PC-3 (cell line): ENCODE measurements around the gene RTP5. TPM values are rescaled to one million over a fixed set of nuclear protein-coding genes. Genes with fewer than 3 reads are reported as not detected.
A peak's percentile ranks its signal among the peaks of the same experiment; 100 is the strongest.

Experiments
- ATAC-seq: fragments of 200-7000 bp; cut with Tn5 transposase; 2 replicates; pipeline ENCODE4 v1.9.1; 2020; ENCODE audit warnings: mild to moderate bottlenecking, moderate library complexity
- BruUV-seq: library from RNA; stranded (reverse); fragments of 400-500 nt; replicated peaks from 2 replicates; lab custom pipeline; 2021; lab: Mats Ljungman, UMichigan
- CTCF ChIA-PET: fragments of 300-600 bp; sonication (Branson Sonifier 250); formaldehyde crosslinking; loops from one replicate; lab custom pipeline; 2022; ENCODE audit warnings: antibody characterized with exemption; lab: Charles Lee
- POLR2A ChIA-PET: fragments of 300-600 bp; sonication (Branson Sonifier 250); formaldehyde crosslinking; loops from one replicate; lab custom pipeline; 2022; ENCODE audit warnings: antibody characterized with exemption; ENCODE audit not compliant: unreplicated experiment; lab: Charles Lee
- DNase-seq: peaks from one replicate; pipeline ENCODE4 v3.0.0-alpha.2; 2015
- H2AFZ ChIP-seq: fragments of 300-600 bp; sonication (generic); 2 replicates; pipeline ENCODE4 v1.6.0; 2016; ENCODE audit warnings: antibody characterized with exemption, low read length
- H3F3A ChIP-seq: fragments of 300-600 bp; sonication (generic); one replicate; pipeline ENCODE4 v1.6.0; 2017; ENCODE audit warnings: antibody characterized with exemption, low read length, control low read depth, mild to moderate bottlenecking; ENCODE audit not compliant: unreplicated experiment
- H3K27ac ChIP-seq: fragments of 300-600 bp; sonication (generic); 2 replicates; pipeline ENCODE4 v1.5.1; 2016; ENCODE audit warnings: mild to moderate bottlenecking, low read length
- H3K27me3 ChIP-seq: fragments of 300-600 bp; sonication (generic); 2 replicates; pipeline ENCODE4 v1.6.1; 2016; ENCODE audit warnings: low read length, mixed read lengths
- H3K36me3 ChIP-seq: fragments of 300-600 bp; sonication (generic); 2 replicates; pipeline ENCODE4 v1.6.1; 2016; ENCODE audit warnings: low read depth, mixed run types, low read length, mixed read lengths
- H3K4me1 ChIP-seq: fragments of 300-600 bp; sonication (generic); 2 replicates; pipeline ENCODE4 v1.5.1; 2016; ENCODE audit warnings: low read length; ENCODE audit not compliant: insufficient read depth
- H3K4me2 ChIP-seq: fragments of 300-600 bp; sonication (generic); 2 replicates; pipeline ENCODE4 v1.6.0; 2016; ENCODE audit warnings: low read length
- H3K4me3 ChIP-seq: fragments of 300-600 bp; sonication (generic); 2 replicates; pipeline ENCODE4 v1.5.1; 2016; ENCODE audit warnings: mild to moderate bottlenecking, low read length, mixed read lengths
- H3K79me2 ChIP-seq: fragments of 300-600 bp; sonication (generic); 2 replicates; pipeline ENCODE4 v1.6.1; 2017; ENCODE audit warnings: low read length, mixed read lengths
- H3K9ac ChIP-seq: fragments of 300-600 bp; sonication (generic); 2 replicates; pipeline ENCODE4 v1.6.0; 2016; ENCODE audit warnings: mild to moderate bottlenecking, low read length
- H3K9me2 ChIP-seq: fragments of 300-600 bp; sonication (generic); replicated peaks from 2 replicates; pipeline ENCODE4 v1.6.1; 2016; ENCODE audit warnings: mixed run types, low read length, mixed read lengths
- H3K9me3 ChIP-seq: fragments of 300-600 bp; sonication (generic); 2 replicates; pipeline ENCODE4 v1.6.1; 2016; ENCODE audit warnings: low read length, mixed read lengths
- H4K20me1 ChIP-seq: fragments of 300-600 bp; sonication (generic); 2 replicates; pipeline ENCODE4 v1.6.1; 2016; ENCODE audit warnings: low read length, mixed read lengths
- CTCF ChIP-seq: fragments of 300-600 bp; sonication (generic); conservative IDR thresholded peaks from 2 replicates; pipeline ENCODE4 v1.5.1; 2017; ENCODE audit warnings: antibody characterized with exemption, low read depth, mild to moderate bottlenecking, low read length
- EZH2 ChIP-seq: fragments of 300-600 bp; sonication (generic); IDR thresholded peaks from one replicate; pipeline ENCODE4 v1.6.1; 2017; ENCODE audit warnings: antibody characterized with exemption, mild to moderate bottlenecking, low read length; ENCODE audit not compliant: unreplicated experiment
- EZH2phosphoT487 ChIP-seq: fragments of 300-600 bp; sonication (generic); IDR thresholded peaks from 2 replicates; pipeline ENCODE4 v1.6.1; 2018; ENCODE audit warnings: mild to moderate bottlenecking, antibody characterized with exemption, low read length, borderline replicate concordance
- intact Hi-C: fragments of 100-400 bp; cut with micrococcal nuclease; formaldehyde crosslinking; loops from 2 replicates; pipeline ENCODE4 v1.9.0; 2023
- total RNA-seq: library from RNA; depleted of rRNA; stranded (reverse); fragments of >200 nt; gene quantifications from 2 replicates; pipeline ENCODE4 v1.2.3, GENCODE V29; 2014

RTP5 gene
- total RNA-seq, 1 experiment from 2014 or later: not detected

- H3F3A ChIP-seq: no peaks in the 10 kb centered on the region
- H3K9me2 ChIP-seq: no peaks in the 10 kb centered on the region
- ATAC-seq (no peak), DNase-seq (no peak)
- BruUV-seq: no TSS peak
- no peaks in the 10 kb centered on the region for H3K36me3 ChIP-seq
- TF ChIP-seq CTCF: no peak
- no peak for TF ChIP-seq EZH2
- no peak for TF ChIP-seq EZH2phosphoT487
- no peaks in the 10 kb centered on the region for H4K20me1 ChIP-seq
- no peak overlapping the region for H2AFZ ChIP-seq
- H3K4me3 ChIP-seq: no peak overlapping the region
- H3K4me2 ChIP-seq: no peak overlapping the region
- H3K9me3 ChIP-seq: no peaks in the 10 kb centered on the region
- intact Hi-C loops: no loop called here
- H3K27ac ChIP-seq: no peak overlapping the region
- ChIA-PET POLR2A (no interaction called here), CTCF (no interaction called here)
- H3K9ac ChIP-seq: no peak overlapping the region
- H3K27me3 ChIP-seq: no peaks in the 10 kb centered on the region
- no peaks in the 10 kb centered on the region; the same call in 1 of the 2 replicates for H3K4me1 ChIP-seq
- no peaks in the 10 kb centered on the region for H3K79me2 ChIP-seq
These were observed 16.4 kb upstream of the RTP5 start for GRCh38 chr2:241852981-241853631.

GRCh38 chr2:241853651-241854341, 15.7 kb upstream of the RTP5 start:
- Histone ChIP-seq H2AFZ (no peak overlapping the region), H3K9me3 (no peaks in the 10 kb centered on the region), H3K27ac (no peak overlapping the region), H3K4me3 (no peak overlapping the region), H4K20me1 (no peaks in the 10 kb centered on the region), H3K9ac (no peak overlapping the region), H3K36me3 (no peaks in the 10 kb centered on the region), H3K79me2 (no peaks in the 10 kb centered on the region), H3K4me2 (no peak overlapping the region), H3K27me3 (no peaks in the 10 kb centered on the region), H3K4me1 (no peaks in the 10 kb centered on the region; the same call in 1 of the 2 replicates), H3K9me2 (no peaks in the 10 kb centered on the region), H3F3A (no peaks in the 10 kb centered on the region)
- TF ChIP-seq EZH2phosphoT487: no peak
- TF ChIP-seq CTCF: no peak
- TF ChIP-seq EZH2: no peak
- ATAC-seq: peak; percentile 51
- BruUV-seq: no TSS peak
- ChIA-PET CTCF (no interaction called here), POLR2A (no interaction called here)
- intact Hi-C loops: no loop called here
- DNase-seq: peak; percentile 29
